ENCODE measurements around the gene EARS2. TPM values are rescaled to one million over a fixed set of nuclear protein-coding genes. Genes with fewer than 3 reads are reported as not detected.
A peak's percentile ranks its signal among the peaks of the same experiment; 100 is the strongest.

Gene EARS2
- total and polyA plus RNA-seq, 4 donors: 17.7 to 25.7 (median 22.3) TPM

GRCh38 chr16:23508589-23509440, 48.3 kb downstream of the EARS2 start:
- Histone ChIP-seq H3K4me3 (peak overlapping the region; percentile 62), H3K9ac (ENCODE audit: insufficient read depth in 1 of 2, low read length in 2 of 2) (peak overlapping the region; percentile 33 to 44), H3K4me1 (ENCODE audit: control insufficient read depth in 5 of 5, insufficient read depth in 5 of 5, low read length in 5 of 5) (peaks cover 5 to 22% (median 10%) of the 10 kb centered on the region in 5 donors), H3K36me3 (ENCODE audit: control insufficient read depth in 4 of 4, insufficient read depth in 4 of 4, low read length in 4 of 4) (peaks cover 0 to 3% (median 0%) of the 10 kb centered on the region in 4 donors), H3K9me3 (ENCODE audit: control insufficient read depth in 4 of 4, insufficient read depth in 3 of 4, low read length in 3 of 4) (no peaks in the 10 kb centered on the region), H3K27ac (ENCODE audit: low read depth in 1 of 2, low read length in 1 of 2) (peak overlapping the region; percentile 15 to 82), H3K27me3 (ENCODE audit: control insufficient read depth in 3 of 3, insufficient read depth in 3 of 3, low read length in 2 of 3) (no peaks in the 10 kb centered on the region)
- DNase-seq: peak; percentile 27 to 37 (median 37)
- 20 to 27% methylated on average over 28 of the region's 28 CpGs for WGBS, 2 donors
- no peak for ATAC-seq (ENCODE audit: insufficient read depth, low FRiP score)
- TF ChIP-seq CTCF (IDR thresholded peaks at IDR 0.05; ENCODE audit: control extremely low read depth, extremely low read depth): no peak

- H3K27me3 ChIP-seq (ENCODE audit: control insufficient read depth in 3 of 3, insufficient read depth in 3 of 3, low read length in 2 of 3): no peaks in the 10 kb centered on the region
- H3K9me3 ChIP-seq (ENCODE audit: control insufficient read depth in 4 of 4, insufficient read depth in 3 of 4, low read length in 3 of 4): no peaks in the 10 kb centered on the region
- no peak overlapping the region for H3K4me3 ChIP-seq
- peaks cover 5 to 29% (median 10%) of the 10 kb centered on the region in 5 donors for H3K4me1 ChIP-seq (ENCODE audit: control insufficient read depth in 5 of 5, insufficient read depth in 5 of 5, low read length in 5 of 5)
- 90 to 95% methylated on average over 8 of the region's 8 CpGs for WGBS, 2 donors
- TF ChIP-seq CTCF (IDR thresholded peaks at IDR 0.05; ENCODE audit: control extremely low read depth, extremely low read depth): no peak
- no peak overlapping the region for H3K9ac ChIP-seq (ENCODE audit: insufficient read depth in 1 of 2, low read length in 2 of 2)
- H3K27ac ChIP-seq (ENCODE audit: low read depth in 1 of 2, low read length in 1 of 2): no peak overlapping the region
- no peak for ATAC-seq (ENCODE audit: insufficient read depth, low FRiP score)
- H3K36me3 ChIP-seq (ENCODE audit: control insufficient read depth in 4 of 4, insufficient read depth in 4 of 4, low read length in 4 of 4): peaks cover 0 to 3% (median 0%) of the 10 kb centered on the region in 4 donors
- DNase-seq: no peak
Observed at GRCh38 chr16:23506606-23506994, 50.5 kb downstream of the EARS2 start.

DNA sequence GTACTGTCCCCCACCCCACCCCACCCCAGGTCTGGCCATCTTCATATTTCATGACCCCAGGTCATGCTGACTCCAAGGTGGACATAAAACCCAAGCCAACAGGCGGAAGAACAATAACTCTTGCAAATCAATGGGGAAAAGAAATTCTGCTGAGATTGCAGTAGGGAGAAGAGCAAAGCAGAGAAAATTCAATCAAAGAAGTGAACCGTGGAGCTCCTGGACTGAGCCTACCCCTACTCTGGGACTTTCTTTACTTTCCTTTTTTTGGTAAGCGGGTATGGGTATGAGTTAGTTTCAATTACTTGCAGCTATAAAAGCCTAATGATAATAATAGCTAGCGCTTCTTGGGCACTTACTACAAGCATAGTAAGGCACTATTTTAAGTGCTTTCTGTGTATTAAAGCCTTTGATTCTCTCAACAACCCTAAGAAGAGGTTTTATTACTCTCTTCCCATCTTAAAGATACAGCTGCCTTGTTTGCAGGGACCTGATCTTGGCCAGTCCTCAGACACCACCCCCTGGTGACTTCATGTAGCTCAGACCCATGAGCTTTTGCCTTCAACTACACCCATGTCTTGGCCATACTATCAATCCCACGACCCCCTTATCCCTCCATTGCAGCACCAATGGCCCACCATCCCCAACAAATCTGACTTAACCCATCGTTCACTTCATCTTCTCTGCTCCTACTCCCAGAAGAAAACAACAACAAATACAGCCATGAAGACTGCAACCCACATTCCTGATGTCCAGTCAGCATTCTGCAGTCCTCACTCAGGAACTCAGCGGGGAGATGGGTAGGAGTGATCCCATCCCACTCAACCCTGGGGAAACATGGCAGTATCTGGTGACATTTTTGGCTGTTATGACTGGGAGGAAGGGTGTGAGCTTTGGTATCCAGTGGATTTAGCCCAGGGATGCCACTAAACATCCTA, 51.2 kb downstream of the EARS2 start:
- no peak overlapping the region for H3K27ac ChIP-seq (ENCODE audit: low read depth in 1 of 2, low read length in 1 of 2)
- H3K27me3 ChIP-seq (ENCODE audit: control insufficient read depth in 3 of 3, insufficient read depth in 3 of 3, low read length in 2 of 3): no peaks in the 10 kb centered on the region
- no peak overlapping the region for H3K4me3 ChIP-seq
- ATAC-seq (ENCODE audit: insufficient read depth, low FRiP score): no peak
- no peak overlapping the region for H3K9ac ChIP-seq (ENCODE audit: insufficient read depth in 1 of 2, low read length in 2 of 2)
- WGBS, 2 donors: 83 to 94% methylated on average over 7 of the region's 7 CpGs
- peaks cover 0 to 3% (median 0%) of the 10 kb centered on the region in 4 donors for H3K36me3 ChIP-seq (ENCODE audit: control insufficient read depth in 4 of 4, insufficient read depth in 4 of 4, low read length in 4 of 4)
- H3K4me1 ChIP-seq (ENCODE audit: control insufficient read depth in 5 of 5, insufficient read depth in 5 of 5, low read length in 5 of 5): peaks cover 5 to 29% (median 10%) of the 10 kb centered on the region in 5 donors
- H3K9me3 ChIP-seq (ENCODE audit: control insufficient read depth in 4 of 4, insufficient read depth in 3 of 4, low read length in 3 of 4): no peaks in the 10 kb centered on the region
- DNase-seq: no peak
- TF ChIP-seq CTCF (IDR thresholded peaks at IDR 0.05; ENCODE audit: control extremely low read depth, extremely low read depth): no peak

All from lung (tissue), 12 donors.